HepG2 (cell line): Measurements from ENCODE around the gene LRPAP1. TPM values are rescaled to one million over a fixed set of nuclear protein-coding genes. Genes with fewer than 3 reads are reported as not detected.

ENCODE experiments used
- ATAC-seq: fragments of 200-7000 bp; cut with Tn5 transposase; 3 replicates; pipeline ENCODE4 v1.9.1; 2020; ENCODE audit warnings: mild to moderate bottlenecking, moderate library complexity
- BruUV-seq: library from RNA; stranded (reverse); fragments of 400-500 nt; replicated peaks from 2 replicates; lab custom pipeline; 2021; lab: Mats Ljungman, UMichigan
- CTCF ChIA-PET: fragments of 300-600 bp; formaldehyde crosslinking; extraction: SDS; loops from one replicate; lab custom pipeline; 2021; ENCODE audit warnings: low total read pairs, inconsistent platforms, low intra/inter-chr PET ratio; lab: Yijun Ruan, JAX
- POLR2A ChIA-PET: fragments of 350-600 bp; sonication (Branson Sonifier 250); formaldehyde crosslinking; loops from one replicate; lab custom pipeline; 2020; ENCODE audit warnings: antibody characterized with exemption, inconsistent platforms; lab: Yijun Ruan, JAX
- DNase-seq: peaks from one replicate; pipeline ENCODE4 v3.0.0-alpha.2; 2015; ENCODE audit warnings: low spot score
- FAIRE-seq: peaks from 3 replicates; lab custom pipeline; 2011; peaks lifted over from hg19 to GRCh38; lab: Jason Lieb, UNC
- H2AFZ ChIP-seq: one replicate; pipeline ENCODE4 v1.6.1; 2011; ENCODE audit warnings: low read length, inconsistent platforms
- H3K27ac ChIP-seq: fragments of 300-600 bp; 3 replicates; pipeline ENCODE4 v1.8.0; 2011; ENCODE audit warnings: mixed run types, mild to moderate bottlenecking, mixed read lengths, low read length, inconsistent platforms; ENCODE audit not compliant: insufficient read depth; ENCODE audit errors: extremely low read length
- H3K27me3 ChIP-seq, 2 experiments: fragments of 200-600 bp in 1 of 2; 2 replicates in 1 of 2; 3 replicates in 1 of 2; pipeline versions ENCODE4 v1.6.0 to v1.8.0; 2011; ENCODE audit warnings: low read length in 2 of 2, mild to moderate bottlenecking in 2 of 2, moderate library complexity in 2 of 2, inconsistent platforms in 1 of 2; ENCODE audit not compliant: insufficient read depth in 2 of 2, control insufficient read depth in 1 of 2
- H3K36me3 ChIP-seq, 2 experiments: fragments of 200-600 bp in 1 of 2; replicated peaks in 1 of 2; 2 replicates in 1 of 2; 3 replicates in 1 of 2; pipeline versions ENCODE4 v1.5.1 to v1.8.0; 2011; ENCODE audit warnings: low read length in 2 of 2, inconsistent platforms in 1 of 2; ENCODE audit not compliant: insufficient read depth in 2 of 2, control insufficient read depth in 1 of 2
- H3K4me1 ChIP-seq: 2 replicates; pipeline ENCODE4 v1.5.1; 2012; ENCODE audit warnings: low read length, inconsistent platforms; ENCODE audit not compliant: insufficient read depth
- H3K4me2 ChIP-seq: 2 replicates; pipeline ENCODE4 v1.6.0; 2011; ENCODE audit warnings: low read depth, low read length, inconsistent platforms
- H3K4me3 ChIP-seq, 3 experiments: fragments of 200-600 bp in 1 of 3; sonication (generic), shearing (Covaris generic) in 1 of 3; replicated peaks in 1 of 3; 2 replicates each; pipeline ENCODE4 v1.5.1; 2011 to 2016; ENCODE audit warnings: low read length in 3 of 3, inconsistent platforms in 2 of 3, low read depth in 2 of 3, mild to moderate bottlenecking in 2 of 3, control low read depth in 1 of 3, mixed read lengths in 1 of 3; ENCODE audit not compliant: insufficient read depth in 1 of 3
- H3K79me2 ChIP-seq: one replicate; pipeline ENCODE4 v1.6.1; 2011; ENCODE audit warnings: low read length, inconsistent platforms; ENCODE audit not compliant: insufficient read depth
- H3K9ac ChIP-seq: 2 replicates; pipeline ENCODE4 v1.6.0; 2011; ENCODE audit warnings: mild to moderate bottlenecking, low read depth, low read length, inconsistent platforms; ENCODE audit not compliant: insufficient read depth
- H3K9me3 ChIP-seq: 2 replicates; pipeline ENCODE4 v1.5.1; 2012; ENCODE audit warnings: mild to moderate bottlenecking, low read length
- H4K20me1 ChIP-seq: 2 replicates; pipeline ENCODE4 v1.6.0; 2011; ENCODE audit warnings: inconsistent platforms, mild to moderate bottlenecking, low read length, moderate library complexity; ENCODE audit not compliant: insufficient read depth
- ADNP ChIP-seq: sonication (generic); formaldehyde crosslinking; IDR thresholded peaks from 2 replicates; pipeline ENCODE4 v1.4.0; 2020; ENCODE audit warnings: missing genetic modification reagents
- AGO2 ChIP-seq: fragments of 200-400 bp; formaldehyde crosslinking; optimal IDR thresholded peaks from 2 replicates; pipeline ENCODE3; 2017; ENCODE audit warnings: mild to moderate bottlenecking, low read depth, low read length, moderate library complexity
- BCL6 ChIP-seq: IDR thresholded peaks from 2 replicates; pipeline ENCODE4 v1.6.1; 2016; ENCODE audit warnings: missing genetic modification reagents, missing compliant biosample characterization
- GMEB1 ChIP-seq: sonication (generic); formaldehyde crosslinking; IDR thresholded peaks from 2 replicates; pipeline ENCODE4 v1.5.1; 2020; ENCODE audit warnings: missing genetic modification reagents, mild to moderate bottlenecking, borderline replicate concordance
- MAZ ChIP-seq, 2 experiments: sonication (generic) in 1 of 2; formaldehyde crosslinking in 1 of 2; IDR thresholded peaks; 2 replicates each; pipeline versions ENCODE4 v1.5.0 to v1.6.1; 2012 to 2020; ENCODE audit warnings: low read depth in 2 of 2, mild to moderate bottlenecking in 2 of 2, borderline replicate concordance in 1 of 2, improper control_type of control experiment in 1 of 2, low read length in 1 of 2, missing genetic modification reagents in 1 of 2, moderate library complexity in 1 of 2
- MYC ChIP-seq: sonication (generic); formaldehyde crosslinking; IDR thresholded peaks from 2 replicates; pipeline ENCODE4 v1.9.0; 2021; ENCODE audit warnings: missing genetic modification reagents, borderline replicate concordance
- NCOA1 ChIP-seq: sonication (generic); formaldehyde crosslinking; IDR thresholded peaks from 2 replicates; pipeline ENCODE4 v1.9.0; 2021; ENCODE audit warnings: missing genetic modification reagents
- STAG1 ChIP-seq: sonication (generic); formaldehyde crosslinking; IDR thresholded peaks from 2 replicates; pipeline ENCODE4 v1.4.0; 2020; ENCODE audit warnings: missing genetic modification reagents
- ZNF446 ChIP-seq: sonication (generic); formaldehyde crosslinking; IDR thresholded peaks from 2 replicates; pipeline ENCODE4 v1.5.0; 2020; ENCODE audit warnings: mild to moderate bottlenecking, missing genetic modification reagents
- ZNF550 ChIP-seq: sonication (generic); formaldehyde crosslinking; IDR thresholded peaks from 2 replicates; pipeline ENCODE4 v1.4.0; 2020; ENCODE audit warnings: mild to moderate bottlenecking, missing genetic modification reagents, borderline replicate concordance
- ZNF720 ChIP-seq: sonication (generic); formaldehyde crosslinking; IDR thresholded peaks from 2 replicates; pipeline ENCODE4 v1.4.0; 2020; ENCODE audit warnings: missing genetic modification reagents
- ZNF770 ChIP-seq: sonication (generic); formaldehyde crosslinking; IDR thresholded peaks from 2 replicates; pipeline ENCODE4 v1.5.0; 2020; ENCODE audit warnings: mild to moderate bottlenecking, missing genetic modification reagents
- WGBS: methylation state at CpG from one replicate; pipeline ENCODE4 v1.1.6; 2017; ENCODE audit warnings: low lambda C conversion rate; 5-methylcytosine and 5-hydroxymethylcytosine counted together
- in situ Hi-C: cut with HindIII; loops from 2 replicates; pipeline ENCODE4 v1.10.0; 2017; ENCODE audit warnings: low pct_unique_long_range_greater_than_20kb; ENCODE audit not compliant: extremely low pct_ligation_motif_present
- intact Hi-C: fragments of 100-400 bp; cut with micrococcal nuclease; formaldehyde crosslinking; loops from one replicate; pipeline ENCODE4 v1.10.0; 2022; ENCODE audit not compliant: unreplicated experiment
- polyA plus RNA-seq, 8 experiments: library from polyadenylated mRNA; depleted of rRNA in 3 of 8; stranded (reverse) in 7 of 8; unstranded in 1 of 8; fragments of >200 nt; fragmentation: Illumina TruSeq in 4 of 8; extraction: Trizol in 4 of 8; gene quantifications; 2 replicates each; pipeline versions ENCODE4 v1.2.1 to v1.2.3, GENCODE V29; 2011 to 2016; ENCODE audit warnings: low read depth in 4 of 8, missing spikeins in 1 of 8, mixed read lengths in 1 of 8; ENCODE audit not compliant: insufficient read depth in 1 of 8
- total RNA-seq, 5 experiments: library from RNA; depleted of rRNA; stranded (reverse); fragments of >200 nt; fragmentation: Illumina TruSeq; extraction: Trizol; gene quantifications; 2 replicates each; pipeline ENCODE4 v1.2.3, GENCODE V29; 2016; ENCODE audit warnings: low read depth in 1 of 5

The LRPAP1 gene
- total and polyA plus RNA-seq, 2 of the 13 experiments (the other 11 are each of a cell fraction or from before 2014, with no cell fraction given): 153 to 191 TPM

DNA sequence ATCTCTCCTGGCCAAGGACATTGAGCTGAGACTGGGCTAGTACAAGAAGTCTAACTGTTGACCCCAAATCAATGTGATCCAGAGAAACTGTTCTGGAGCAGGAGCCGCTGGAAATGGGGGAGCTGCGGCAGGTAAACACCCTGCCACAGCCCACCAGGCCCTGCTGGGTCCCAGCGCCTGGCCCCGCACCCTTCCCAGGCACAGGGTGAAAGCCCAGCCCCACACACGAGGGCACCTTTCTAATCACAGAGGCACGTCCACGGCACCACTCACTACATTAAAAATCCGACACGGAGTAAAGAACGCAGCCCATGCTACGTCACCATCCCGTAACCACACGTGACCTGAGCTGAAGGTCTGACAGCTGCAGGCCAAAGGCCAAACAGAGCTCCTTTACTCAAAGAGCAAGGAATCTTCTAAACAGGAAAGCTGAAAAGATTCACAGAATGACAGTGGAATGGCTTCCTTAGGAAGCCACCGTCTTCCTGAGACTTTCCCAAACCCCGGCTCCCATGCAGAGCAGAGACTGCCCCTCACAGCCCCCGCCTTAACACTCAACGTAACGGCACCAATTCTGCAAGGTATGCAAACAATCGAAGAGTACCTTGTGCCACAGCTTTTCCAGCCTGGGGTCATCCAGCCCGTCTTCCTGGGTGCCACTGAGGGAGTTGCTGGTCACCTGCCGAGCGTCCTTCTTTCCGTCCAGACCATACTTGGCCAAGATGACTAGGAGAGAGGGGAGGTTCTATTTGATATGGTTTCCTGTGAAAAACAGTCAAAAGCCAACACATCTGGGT, 12.6 kb downstream of the LRPAP1 start:
- no peak for ATAC-seq
- no peak overlapping the region for H3K9ac ChIP-seq
- H3K4me1 ChIP-seq: no peaks in the 10 kb centered on the region
- no peaks in the 10 kb centered on the region for H3K79me2 ChIP-seq
- TF ChIP-seq STAG1 (CRISPR knock-in tag) (no peak), ZNF770 (CRISPR knock-in tag) (no peak), ADNP (no peak), NCOA1 (CRISPR knock-in tag) (no peak)
- no peak overlapping the region for H3K27ac ChIP-seq
- no peak overlapping the region for H2AFZ ChIP-seq
- H4K20me1 ChIP-seq: no peaks in the 10 kb centered on the region
- POLR2A ChIA-PET: no interaction called here
- no TSS peak for BruUV-seq
- no peak overlapping the region for H3K4me2 ChIP-seq
- peaks cover 44 to 79% of the 10 kb centered on the region in 2 experiments for H3K36me3 ChIP-seq
- no peaks in the 10 kb centered on the region for H3K9me3 ChIP-seq
- 96% methylated on average over 21 of the region's 23 CpGs for WGBS
- no peaks in the 10 kb centered on the region for H3K27me3 ChIP-seq
- no peak for DNase-seq
- intact Hi-C loops (no loop called here), in situ Hi-C loops (no loop called here)
- no peak overlapping the region for H3K4me3 ChIP-seq
- FAIRE-seq: no peak
- CTCF ChIA-PET: no interaction called here

DNA sequence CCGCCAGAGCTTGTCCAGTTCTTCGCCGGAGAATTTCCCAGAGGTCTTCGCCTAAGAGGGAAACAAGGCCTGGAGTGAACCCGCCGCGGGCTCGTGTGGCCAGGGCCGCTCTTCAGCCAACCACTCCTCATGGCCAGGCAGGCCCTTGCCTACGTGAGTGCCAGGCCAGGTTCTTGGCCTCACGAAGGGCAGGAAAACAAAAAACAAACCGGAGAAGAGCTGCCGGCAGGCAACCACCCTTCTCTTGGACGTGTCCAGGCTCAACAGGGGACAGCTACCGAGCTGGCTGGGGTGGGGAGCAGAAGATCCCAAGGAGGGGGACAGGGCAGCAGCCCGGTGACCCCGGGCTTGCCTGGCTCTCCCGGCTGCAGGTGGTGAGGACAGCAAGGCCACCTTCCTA, 13.3 kb downstream of the LRPAP1 start:
- H3K4me3 ChIP-seq: no peak overlapping the region
- no peak overlapping the region for H3K27ac ChIP-seq
- no peak for FAIRE-seq
- DNase-seq: no peak
- intact Hi-C loops (no loop called here), in situ Hi-C loops (no loop called here)
- H3K9me3 ChIP-seq: no peaks in the 10 kb centered on the region
- no TSS peak for BruUV-seq
- POLR2A ChIA-PET: no interaction called here
- no peaks in the 10 kb centered on the region for H3K27me3 ChIP-seq
- peaks cover 44 to 80% of the 10 kb centered on the region in 2 experiments for H3K36me3 ChIP-seq
- H2AFZ ChIP-seq: no peak overlapping the region
- H4K20me1 ChIP-seq: no peaks in the 10 kb centered on the region
- H3K9ac ChIP-seq: no peak overlapping the region
- no peak overlapping the region for H3K4me2 ChIP-seq
- no peaks in the 10 kb centered on the region for H3K79me2 ChIP-seq
- ATAC-seq: no peak
- H3K4me1 ChIP-seq: no peaks in the 10 kb centered on the region
- CTCF ChIA-PET: no interaction called here
- 96% methylated on average over 16 of the region's 18 CpGs for WGBS
- TF ChIP-seq ZNF446 (CRISPR knock-in tag) (no peak), GMEB1 (no peak), AGO2 (no peak), MAZ (IDR thresholded peaks at IDR 0.05; ENCODE audit: borderline replicate concordance, low read depth, low read length) (no peak), MAZ (CRISPR knock-in tag; IDR thresholded peaks at IDR 0.05; ENCODE audit: low read depth) (no peak), ZNF550 (CRISPR knock-in tag) (no peak), ZNF720 (CRISPR knock-in tag) (no peak), BCL6 (CRISPR knock-in tag) (no peak), MYC (CRISPR knock-in tag) (no peak)
